GM19035 (cell line): Measurements from ENCODE around the gene SSH3.
A peak's percentile ranks its signal among the peaks of the same experiment; 100 is the strongest.
"Not testable (repeated sequence)": the region's sequence is repeated elsewhere in the genome, so short reads cannot be mapped to it uniquely, and the experiment has no call there.

Source experiments
- ATAC-seq: cut with Tn5 transposase; IDR thresholded peaks from one replicate; pipeline ENCODE4 v1.9.1; 2021; ENCODE audit not compliant: unreplicated experiment

Gene SSH3

DNA sequence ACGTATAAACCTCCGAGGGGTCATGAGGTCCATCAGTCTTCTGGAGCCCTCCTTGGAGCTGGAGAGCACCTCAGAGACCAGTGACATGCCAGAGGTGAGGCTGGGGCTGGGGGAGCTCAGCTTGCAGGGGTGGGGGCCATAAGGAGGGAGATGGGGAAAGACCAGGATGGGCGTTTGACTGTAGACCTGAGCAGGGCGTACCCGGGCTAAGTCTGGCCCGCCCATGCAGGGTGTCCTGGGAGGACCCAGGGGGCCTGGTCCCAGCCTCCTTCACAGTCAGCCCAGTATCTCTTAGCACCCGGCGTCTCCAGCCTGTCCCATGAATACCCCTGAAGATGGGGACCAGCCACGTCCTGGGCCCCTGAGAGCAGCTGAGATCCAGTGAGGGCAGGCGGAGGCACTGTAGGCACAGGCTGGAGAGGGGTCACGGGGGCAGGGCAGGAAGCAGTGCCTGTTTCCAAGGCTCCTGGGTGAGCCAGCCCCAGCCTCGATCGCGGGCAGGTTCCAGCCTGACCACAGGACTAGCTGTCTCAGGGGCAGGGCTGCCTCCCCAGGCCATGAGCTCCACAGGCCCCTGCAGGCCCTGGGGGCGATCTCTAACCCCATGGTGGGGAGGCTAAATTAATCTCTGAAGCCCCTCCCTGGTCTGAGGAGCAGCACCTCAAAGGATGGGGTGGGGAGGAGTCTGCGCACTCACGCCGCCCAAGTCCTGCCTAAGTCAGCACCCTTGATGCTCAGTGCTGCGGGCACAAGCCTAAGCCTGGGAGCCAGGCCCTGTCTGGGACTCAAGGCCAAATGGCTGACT, 7.1 kb downstream of the SSH3 start:
- no peak for ATAC-seq

DNA sequence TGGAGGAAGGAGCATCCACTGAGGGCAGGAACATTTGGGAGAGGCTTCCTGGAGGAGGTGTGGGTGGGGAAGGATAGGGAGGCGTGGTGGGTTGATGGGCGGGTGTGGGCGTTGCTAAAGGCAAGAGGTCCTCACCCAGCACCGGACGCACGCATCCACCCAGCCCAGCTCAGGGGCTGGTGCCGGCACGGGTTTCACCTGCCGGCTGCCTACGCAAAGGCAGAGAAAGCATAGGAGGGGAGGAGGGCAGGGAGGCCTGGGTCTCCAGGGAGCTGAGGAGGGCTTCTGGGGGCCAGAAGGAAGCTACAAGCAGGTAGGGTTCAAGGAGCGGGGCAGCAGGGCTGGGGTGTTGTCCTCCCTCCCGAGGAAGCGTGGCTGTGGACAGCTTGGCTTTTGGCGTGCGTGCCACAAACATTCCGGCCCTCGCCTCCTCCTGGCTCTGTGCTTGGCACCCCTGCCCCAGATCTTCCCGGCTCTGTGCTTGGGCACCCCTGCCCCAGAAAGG, 7.8 kb downstream of the SSH3 start:
- ATAC-seq = no peak

DNA sequence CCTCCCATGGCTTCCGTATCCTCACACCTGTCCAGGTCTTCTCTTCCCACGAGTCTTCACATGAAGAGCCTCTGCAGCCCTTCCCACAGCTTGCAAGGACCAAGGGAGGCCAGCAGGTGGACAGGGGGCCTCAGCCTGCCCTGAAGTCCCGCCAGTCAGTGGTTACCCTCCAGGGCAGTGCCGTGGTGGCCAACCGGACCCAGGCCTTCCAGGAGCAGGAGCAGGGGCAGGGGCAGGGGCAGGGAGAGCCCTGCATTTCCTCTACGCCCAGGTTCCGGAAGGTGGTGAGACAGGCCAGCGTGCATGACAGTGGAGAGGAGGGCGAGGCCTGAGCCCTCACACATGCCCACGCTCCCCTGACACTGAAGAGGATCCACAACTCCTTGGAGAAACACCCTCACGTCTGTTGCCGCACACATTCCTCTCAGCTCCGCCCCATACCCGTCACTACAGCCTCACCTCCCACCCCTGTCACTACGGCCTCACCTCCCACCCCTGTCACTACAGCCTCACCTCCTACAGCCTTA, 8.3 kb downstream of the SSH3 start:
- ATAC-seq = no peak

DNA sequence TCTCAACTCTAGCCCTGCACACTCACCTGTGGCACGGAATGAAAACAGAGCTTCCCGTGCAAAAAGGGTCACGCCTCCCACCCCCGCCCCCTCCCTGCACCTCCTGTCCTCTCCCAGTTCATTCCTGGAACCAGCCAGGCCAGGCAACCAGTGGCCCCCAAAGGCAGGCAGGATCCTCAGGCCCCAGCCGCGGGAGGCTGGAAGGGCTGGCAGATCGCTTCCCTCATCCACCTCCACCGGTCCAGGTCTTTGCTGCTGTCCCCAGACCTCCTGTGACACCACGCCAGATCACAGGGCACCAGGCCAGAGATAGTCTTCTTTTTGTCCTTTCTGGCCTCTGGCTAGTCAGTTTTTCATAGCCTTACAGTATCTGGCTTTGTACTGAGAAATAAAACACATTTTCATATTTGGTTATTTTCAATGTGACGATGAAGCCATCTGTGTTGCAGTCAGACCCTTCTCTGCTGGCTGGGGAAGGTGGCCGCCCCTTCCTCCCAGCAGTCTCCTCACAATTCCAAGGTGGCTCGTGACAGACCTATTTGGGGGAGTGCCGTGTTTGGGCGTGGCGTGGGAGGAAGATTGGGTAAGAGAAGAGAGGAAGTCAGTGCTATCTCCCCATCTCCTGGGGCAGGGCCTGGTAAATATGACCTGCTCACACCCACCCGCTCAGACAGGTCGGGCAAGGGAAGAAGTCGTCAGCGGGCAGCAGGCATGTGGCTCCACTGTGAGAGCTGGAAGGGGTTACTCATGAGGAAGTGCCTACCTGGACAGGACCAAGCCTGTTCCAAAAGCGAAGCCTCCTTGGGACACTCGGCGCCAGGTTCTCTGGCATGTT, 9.1 kb downstream of the SSH3 start:
- ATAC-seq = no peak

DNA sequence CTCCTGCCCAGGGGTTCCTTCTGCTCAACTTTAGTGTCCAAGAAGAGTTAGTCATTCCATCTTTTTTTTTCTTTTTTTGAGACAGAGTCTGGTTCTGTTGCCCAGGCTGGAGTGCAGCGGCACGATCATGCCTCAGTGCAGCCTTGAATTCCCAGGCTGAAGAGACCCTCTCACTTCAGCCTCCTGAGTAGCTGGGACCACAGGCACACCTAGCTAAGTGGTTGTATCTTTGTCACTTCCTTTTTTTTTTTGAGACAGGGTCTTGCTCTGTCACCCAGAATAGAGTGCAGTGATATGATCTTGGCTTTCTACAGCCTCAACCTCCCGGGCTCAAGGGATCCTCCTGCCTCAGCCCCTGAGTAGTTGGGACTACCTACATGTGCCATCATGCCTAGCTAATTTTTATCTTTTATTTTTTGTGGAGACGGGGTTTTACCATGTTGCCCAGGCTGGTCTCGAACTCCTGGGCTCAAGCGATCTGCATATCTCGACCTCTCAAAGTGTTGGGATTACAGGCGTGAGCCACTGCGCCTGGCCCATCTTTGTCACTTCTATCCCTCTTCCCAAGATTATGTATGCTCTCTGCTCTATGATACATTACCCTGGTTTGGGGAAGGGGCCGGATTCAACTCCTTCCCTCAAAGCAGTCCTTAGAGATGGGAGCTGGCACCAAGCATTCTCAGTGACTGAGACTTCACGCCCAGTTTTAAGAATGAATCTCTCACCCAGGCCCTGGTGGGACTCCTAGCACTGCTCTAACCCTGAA, 10.0 kb downstream of the SSH3 start:
- ATAC-seq = no peak

DNA sequence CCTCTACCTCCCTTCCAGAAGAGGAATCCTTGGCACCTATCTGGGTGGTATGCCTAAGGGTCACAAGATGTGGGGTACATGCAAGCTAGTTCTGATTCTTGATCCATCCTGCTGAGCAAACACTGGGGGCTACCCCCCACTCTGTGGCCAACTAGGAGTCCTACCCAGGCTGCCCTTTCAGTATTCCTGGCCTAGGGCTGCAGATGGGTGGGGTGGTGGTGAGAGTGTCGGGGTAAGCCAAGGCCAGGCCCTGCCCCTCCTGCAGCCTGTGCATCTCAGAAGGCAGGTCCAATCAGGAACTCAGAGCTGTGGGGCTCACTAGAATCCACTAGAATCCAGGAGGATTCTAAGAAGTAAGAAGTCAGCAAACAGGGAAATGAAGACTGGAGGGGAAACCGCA, 10.9 kb downstream of the SSH3 start:
- no peak for ATAC-seq

DNA sequence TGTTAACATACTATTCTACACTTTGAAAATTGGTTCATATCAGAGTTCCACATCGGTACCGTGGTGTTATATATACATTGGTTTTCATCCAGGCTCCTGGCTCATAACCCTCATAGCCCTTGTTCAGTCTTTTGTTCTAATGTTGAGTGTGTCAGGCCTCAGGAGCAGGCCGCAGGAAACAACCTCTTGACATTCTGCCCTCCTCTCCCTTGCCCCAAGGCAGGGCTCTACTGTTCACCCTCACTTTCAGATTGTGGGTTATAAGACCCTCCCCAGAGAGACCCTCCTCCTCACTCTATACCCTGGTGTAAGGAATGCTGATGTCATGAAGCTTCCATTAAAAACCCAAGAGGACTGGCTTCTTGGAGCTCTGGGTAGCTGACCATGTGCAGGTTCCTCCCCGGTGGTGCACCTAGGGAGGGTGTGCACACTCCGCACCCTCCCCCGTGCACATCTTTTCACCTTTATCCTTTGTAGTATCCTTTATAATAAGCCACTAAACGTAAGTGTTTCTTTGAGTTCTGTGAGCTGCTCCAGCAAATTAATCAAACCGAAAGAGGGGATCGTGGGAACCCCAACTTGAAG, 12.1 kb downstream of the SSH3 start:
- no peak for ATAC-seq

DNA sequence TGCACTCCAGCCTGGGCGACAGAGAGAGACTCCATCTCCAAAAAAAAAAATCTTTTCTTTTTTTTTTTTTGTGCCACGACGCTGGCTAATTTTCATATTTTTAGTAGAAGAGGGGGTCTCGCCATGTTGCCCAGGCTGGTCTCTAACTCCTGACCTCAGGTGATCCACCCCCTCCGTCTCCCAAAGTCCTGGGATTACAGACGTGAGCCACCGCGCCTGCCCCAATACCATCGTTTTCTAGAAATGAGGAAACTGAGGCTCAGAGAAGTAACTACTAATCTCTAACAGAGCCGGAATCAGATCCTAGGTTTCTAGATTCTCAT, 13.5 kb downstream of the SSH3 start:
- ATAC-seq = no peak

DNA sequence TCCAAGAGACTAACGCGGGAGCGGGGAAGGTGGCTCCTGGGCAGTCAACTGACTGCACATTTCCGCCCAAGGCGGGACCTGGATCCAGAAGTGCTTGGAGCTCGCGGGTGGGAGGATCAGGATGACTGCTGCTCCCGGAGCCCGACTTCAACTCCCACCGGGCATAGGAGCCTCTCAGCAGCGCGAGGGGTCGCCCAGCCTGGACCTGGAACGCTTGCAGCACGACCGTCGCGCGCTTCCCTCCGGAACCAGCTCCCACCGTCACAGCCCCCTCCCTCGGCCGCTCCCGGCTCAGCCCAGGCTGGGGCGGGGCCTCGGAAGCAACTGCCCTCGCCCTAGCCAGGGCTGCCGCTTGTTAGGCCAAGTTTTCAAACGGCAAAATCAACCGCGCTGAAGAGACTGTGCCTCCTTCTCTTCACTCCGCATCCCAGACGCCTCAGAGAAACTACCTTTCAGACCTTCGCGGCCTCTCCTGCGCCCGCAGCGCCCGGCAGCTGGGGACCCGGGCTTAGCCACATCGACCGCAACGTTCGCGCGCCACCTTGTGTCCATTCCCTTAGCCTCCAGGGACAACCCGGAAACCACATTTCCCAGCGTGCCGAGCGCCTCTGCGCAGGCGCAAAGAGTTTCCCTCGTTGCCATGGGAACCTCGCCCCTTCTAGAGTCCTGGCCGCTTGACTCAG, 14.0 kb downstream of the SSH3 start:
- ATAC-seq = peak; percentile 78

DNA sequence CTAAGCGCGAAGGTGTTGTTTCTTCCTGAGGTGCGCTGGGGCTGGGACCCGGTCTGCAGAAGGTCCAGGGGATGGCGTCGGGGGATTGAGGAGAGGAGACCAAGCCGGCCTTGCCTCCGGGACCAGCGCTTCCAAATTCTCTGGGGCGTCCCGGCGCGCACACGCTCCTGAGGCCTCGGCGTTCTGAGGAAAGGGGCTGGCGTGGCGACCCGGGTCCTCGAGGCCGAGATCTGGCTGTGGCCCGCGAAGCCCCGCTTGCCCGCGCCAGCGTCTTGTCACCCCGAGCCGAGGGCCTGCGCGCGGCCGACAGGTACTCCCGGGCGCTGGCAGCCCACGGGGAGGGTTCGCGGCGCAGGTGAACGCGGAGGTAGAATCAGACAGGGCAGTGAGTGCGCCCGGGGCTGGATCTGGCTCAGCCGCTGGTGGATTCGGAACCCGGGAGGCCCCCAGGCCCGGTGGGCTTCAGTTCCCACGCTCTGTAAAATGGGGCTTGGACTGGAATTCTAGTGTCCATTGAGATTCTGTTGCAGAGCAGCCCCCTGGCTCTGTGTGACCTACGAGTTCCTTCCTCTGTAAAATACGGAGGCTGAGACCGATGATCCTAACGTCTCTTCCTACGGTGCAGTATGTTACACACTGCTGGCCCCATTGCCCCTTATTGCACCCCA, 14.7 kb downstream of the SSH3 start:
- ATAC-seq = peak; percentile 20

DNA sequence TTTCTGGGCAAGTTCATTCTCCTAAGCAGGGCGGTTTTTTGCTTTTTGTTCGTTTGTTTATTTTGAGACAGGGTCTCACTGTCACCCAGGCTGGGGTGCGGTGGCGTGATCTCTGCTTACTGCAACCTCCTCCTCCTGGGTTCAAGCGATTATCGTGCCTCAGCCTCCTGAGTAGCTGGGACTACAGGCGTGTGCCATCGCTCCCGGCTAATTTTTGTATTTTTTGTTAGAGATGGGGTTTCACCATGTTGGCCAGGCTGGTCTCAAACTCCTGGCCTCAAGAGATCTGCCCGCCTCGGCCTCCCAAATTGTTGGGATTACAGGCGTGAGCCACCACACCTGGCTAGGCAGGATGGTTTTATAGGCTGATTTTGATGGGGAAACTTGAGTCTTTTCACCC, 15.5 kb downstream of the SSH3 start:
- ATAC-seq = not testable (repeated sequence)

DNA sequence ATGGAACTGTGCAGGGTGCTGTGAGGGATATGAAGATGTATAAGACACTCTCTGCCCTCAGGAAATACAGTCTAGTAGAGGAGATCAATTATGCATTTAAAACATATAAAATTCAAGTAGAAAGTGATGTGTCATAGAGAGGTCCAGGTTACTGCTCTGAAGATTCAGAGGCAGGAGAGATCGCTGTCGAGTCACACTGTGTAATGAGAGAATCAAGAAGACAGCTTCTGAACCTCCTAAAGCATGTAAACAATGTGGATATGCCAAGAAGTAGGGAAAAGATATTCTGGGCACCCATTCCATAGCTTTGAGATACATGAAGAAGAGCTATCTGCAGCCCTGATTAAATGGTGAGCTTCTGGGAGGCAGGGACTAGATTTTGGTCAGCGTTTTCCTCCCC, 16.7 kb downstream of the SSH3 start:
- ATAC-seq = no peak

DNA sequence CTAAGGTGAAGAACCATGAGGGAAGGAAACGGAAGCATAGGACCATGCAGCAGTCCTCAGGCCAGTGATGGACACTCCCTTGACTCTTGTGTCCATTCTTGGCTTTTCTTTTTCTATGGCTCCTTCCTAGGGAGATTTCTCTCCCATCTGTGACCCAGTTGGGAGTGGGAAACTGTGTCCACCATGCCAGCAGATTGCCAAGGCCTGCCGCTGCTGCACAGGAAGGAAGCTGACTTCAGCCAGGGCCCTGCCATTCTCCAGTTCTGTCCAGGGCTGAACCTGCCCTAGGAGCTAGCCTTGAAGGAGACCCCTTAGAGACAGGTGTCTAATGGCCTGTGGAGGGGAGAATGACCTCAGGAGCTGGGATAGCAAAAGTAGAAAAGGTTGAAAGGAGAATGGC, 17.4 kb downstream of the SSH3 start:
- ATAC-seq = no peak

DNA sequence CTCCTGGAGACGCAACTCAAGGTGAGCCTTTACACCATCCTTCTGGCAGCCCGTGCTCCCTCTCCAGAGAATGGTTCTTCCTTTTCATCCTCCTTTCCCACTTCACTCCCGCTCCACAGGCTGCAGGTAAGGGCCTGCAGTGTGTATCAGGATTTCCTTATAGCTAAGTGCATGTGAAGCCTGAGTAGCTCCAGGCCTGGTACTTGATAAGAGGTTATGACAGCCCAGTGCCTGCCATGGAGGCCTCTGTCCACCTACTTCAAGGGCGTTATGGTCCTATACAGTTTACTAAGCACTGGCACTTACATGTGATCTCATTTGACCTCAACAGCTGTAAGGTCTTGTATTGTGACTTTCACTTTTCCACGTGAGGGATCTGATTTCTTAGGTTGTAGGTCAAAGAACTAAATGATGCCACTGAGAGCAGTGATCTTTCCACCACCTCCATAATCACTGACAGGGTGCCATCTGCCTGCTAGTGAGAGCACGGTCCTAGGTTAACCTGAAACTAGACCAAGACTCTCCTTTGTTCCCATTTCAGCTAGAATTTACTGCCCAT, 18.1 kb downstream of the SSH3 start:
- ATAC-seq = no peak

DNA sequence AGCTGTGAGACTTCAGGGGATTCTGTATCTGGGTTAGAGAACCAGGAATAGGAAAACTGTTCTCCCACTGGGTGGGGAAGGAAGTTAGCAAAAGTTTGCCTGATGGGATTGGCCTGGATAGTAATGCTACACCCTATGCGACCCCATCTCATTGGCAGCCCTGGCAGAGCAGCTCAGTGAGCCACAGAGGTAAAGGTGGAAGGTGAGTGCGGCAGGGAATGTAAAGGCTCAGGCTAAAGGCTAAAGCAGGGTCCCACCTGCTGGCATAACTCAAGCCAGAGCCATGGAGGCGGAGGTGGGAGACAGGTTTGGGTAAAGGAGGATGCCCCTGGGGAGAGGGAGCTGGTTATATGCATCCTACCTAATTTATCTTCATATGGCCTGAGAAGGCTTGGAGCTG, 18.7 kb downstream of the SSH3 start:
- no peak for ATAC-seq

DNA sequence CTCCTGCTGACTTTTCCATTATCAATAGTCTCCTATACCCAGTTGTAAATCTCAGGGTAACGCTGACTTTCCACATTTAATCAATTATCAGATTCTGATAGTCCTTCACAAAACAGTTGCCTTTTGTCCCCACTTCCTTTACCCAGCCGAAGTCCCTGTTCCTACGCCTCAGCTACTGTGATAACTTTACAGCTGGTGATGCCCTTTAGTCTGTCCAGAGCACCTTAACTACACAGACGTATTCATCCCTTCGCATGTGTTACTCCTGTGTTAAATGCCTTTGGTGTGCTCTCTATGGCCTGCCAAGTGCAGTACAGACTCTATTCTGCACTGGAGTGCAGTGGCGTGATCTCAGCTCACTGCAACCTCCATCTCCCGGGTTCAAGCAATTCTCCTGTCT, 20.2 kb downstream of the SSH3 start:
- ATAC-seq = no peak

DNA sequence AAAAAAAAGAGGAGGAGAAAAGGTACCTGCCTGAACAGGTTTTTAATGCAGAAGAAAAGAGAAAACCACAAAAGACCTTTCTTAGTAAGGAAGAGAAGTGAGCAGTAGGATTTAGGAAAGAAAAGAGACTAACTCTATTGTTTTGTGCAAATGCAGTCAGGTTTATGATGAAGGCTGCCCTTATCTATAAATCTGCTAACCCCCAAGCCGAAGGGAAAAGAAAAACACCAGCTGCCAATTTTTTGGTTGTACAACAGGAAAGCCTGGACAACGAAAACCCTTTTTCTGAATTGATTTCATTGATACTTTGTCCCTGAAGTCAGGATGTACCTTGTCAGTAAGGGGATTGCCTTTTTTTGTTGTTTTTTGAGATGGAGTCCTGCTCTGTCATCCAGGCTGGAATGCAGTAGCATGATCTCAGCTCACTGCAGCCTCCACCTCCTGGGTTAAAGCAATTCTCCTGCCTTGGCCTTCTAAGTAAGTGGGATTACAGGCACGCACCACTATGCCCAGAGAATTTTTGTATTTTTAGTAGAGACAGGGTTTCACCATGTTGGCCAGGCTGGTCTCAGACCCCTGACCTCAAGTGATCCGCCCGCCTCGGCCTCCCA, 28.9 kb downstream of the SSH3 start:
- no peak for ATAC-seq

DNA sequence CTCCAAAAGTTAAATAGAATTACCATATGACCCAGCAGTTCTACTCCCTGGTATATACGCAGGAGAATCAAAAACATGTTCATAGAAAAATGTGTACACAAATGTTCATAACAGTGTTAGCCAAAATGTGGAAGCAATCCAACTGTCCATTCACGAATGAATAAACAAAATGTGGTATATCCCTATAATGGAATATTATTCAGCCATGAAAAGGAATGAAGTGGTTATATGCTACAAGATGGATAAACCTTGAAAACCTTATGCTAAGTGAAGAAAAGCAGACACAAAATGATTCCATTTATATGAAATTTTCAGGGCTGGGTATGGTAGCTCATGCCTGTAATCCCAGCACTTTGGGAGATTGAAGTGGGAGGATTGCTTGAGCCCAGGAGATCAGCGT, 33.9 kb downstream of the SSH3 start:
- ATAC-seq = no peak

DNA sequence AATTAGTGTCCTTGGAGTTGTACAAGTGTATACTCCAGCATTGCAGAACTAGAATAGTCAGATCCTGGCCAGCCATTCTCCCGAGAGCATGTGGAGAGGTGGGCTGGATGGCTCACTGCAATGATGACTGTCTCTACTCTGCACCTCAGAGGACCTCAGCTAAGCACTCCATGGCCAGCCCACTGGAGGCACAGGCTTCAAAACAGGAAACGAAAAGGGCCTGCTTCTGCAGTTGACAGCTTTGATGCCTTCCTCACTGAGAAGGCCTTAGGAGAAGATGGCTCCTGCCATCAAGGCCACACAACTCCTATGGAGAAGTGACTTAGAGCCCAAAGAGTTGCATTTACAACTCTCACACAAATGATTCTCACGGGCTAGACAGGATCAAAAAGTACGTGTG, 40.9 kb downstream of the SSH3 start:
- no peak for ATAC-seq
